BE2C (cell line): ENCODE data around the gene SEC62.

Experiments
- DNase-seq: peaks from one replicate; pipeline ENCODE4 v3.0.0-alpha.2; 2020
- H3K27me3 ChIP-seq: fragments of 250-450 bp; sonication (Bioruptor Pico); 2 replicates; pipeline ENCODE4 v1.5.1; 2020; ENCODE audit warnings: mild to moderate bottlenecking
- H3K36me3 ChIP-seq: fragments of 250-450 bp; sonication (Bioruptor Pico); 2 replicates; pipeline ENCODE4 v1.5.1; 2020; ENCODE audit warnings: mild to moderate bottlenecking
- H3K4me1 ChIP-seq: fragments of 250-450 bp; sonication (Bioruptor Pico); 2 replicates; pipeline ENCODE4 v1.5.1; 2020
- H3K4me3 ChIP-seq: 2 replicates; pipeline ENCODE4 v1.5.1; 2011; ENCODE audit warnings: low read depth, low read length
- H3K9me3 ChIP-seq: fragments of 250-450 bp; sonication (Bioruptor Pico); 2 replicates; pipeline ENCODE4 v1.5.1; 2020
- CTCF ChIP-seq: IDR thresholded peaks from 2 replicates; pipeline ENCODE4 v1.5.1; 2012; ENCODE audit warnings: mild to moderate bottlenecking, low read depth, low read length

The SEC62 gene

GRCh38 chr3:170021083-170021482, 54.5 kb downstream of the SEC62 start:
- no peak for DNase-seq
- Histone ChIP-seq H3K9me3 (no peaks in the 10 kb centered on the region), H3K4me3 (no peak overlapping the region), H3K4me1 (no peaks in the 10 kb centered on the region), H3K27me3 (no peaks in the 10 kb centered on the region), H3K36me3 (no peaks in the 10 kb centered on the region)
- no peak for TF ChIP-seq CTCF

- no peak for DNase-seq
- H3K27me3 ChIP-seq: no peaks in the 10 kb centered on the region
- TF ChIP-seq CTCF: no peak
- no peak overlapping the region for H3K4me3 ChIP-seq
- H3K36me3 ChIP-seq: no peaks in the 10 kb centered on the region
- no peaks in the 10 kb centered on the region for H3K4me1 ChIP-seq
- H3K9me3 ChIP-seq: no peaks in the 10 kb centered on the region
Observed at GRCh38 chr3:170022336-170022735, 55.7 kb downstream of the SEC62 start.

- no peak for DNase-seq
- no peaks in the 10 kb centered on the region for H3K4me1 ChIP-seq
- H3K36me3 ChIP-seq: no peaks in the 10 kb centered on the region
- H3K27me3 ChIP-seq: no peaks in the 10 kb centered on the region
- no peaks in the 10 kb centered on the region for H3K9me3 ChIP-seq
- no peak overlapping the region for H3K4me3 ChIP-seq
- TF ChIP-seq CTCF: no peak
Observed at GRCh38 chr3:170023165-170023564, 56.6 kb downstream of the SEC62 start.

- no peaks in the 10 kb centered on the region for H3K9me3 ChIP-seq
- no peaks in the 10 kb centered on the region for H3K27me3 ChIP-seq
- DNase-seq: no peak
- H3K36me3 ChIP-seq: no peaks in the 10 kb centered on the region
- no peak for TF ChIP-seq CTCF
- H3K4me3 ChIP-seq: no peak overlapping the region
- H3K4me1 ChIP-seq: no peaks in the 10 kb centered on the region
Observed at GRCh38 chr3:170024581-170024980, 58.0 kb downstream of the SEC62 start.

- Histone ChIP-seq H3K4me1 (no peaks in the 10 kb centered on the region), H3K27me3 (no peaks in the 10 kb centered on the region), H3K4me3 (no peak overlapping the region), H3K36me3 (no peaks in the 10 kb centered on the region), H3K9me3 (no peaks in the 10 kb centered on the region)
- no peak for DNase-seq
- no peak for TF ChIP-seq CTCF
Observed at GRCh38 chr3:170027233-170028102, 60.9 kb downstream of the SEC62 start.

GRCh38 chr3:170033489-170033888, 66.9 kb downstream of the SEC62 start:
- no peaks in the 10 kb centered on the region for H3K36me3 ChIP-seq
- H3K4me3 ChIP-seq: no peak overlapping the region
- no peak for DNase-seq
- H3K4me1 ChIP-seq: no peaks in the 10 kb centered on the region
- H3K27me3 ChIP-seq: peaks cover 7% of the 10 kb centered on the region
- no peak for TF ChIP-seq CTCF
- no peaks in the 10 kb centered on the region for H3K9me3 ChIP-seq
